Ovary (tissue), 9 donors: ENCODE results near the gene DUSP6. TPM values are rescaled to one million over a fixed set of nuclear protein-coding genes. Genes with fewer than 3 reads are reported as not detected.

ENCODE experiments used
- DNase-seq, 5 donors: peaks; one replicate each; pipeline ENCODE4 v3.0.0-alpha.2; 2019 to 2020
- H3K27ac ChIP-seq, 2 donors: fragments of 200-600 bp; one replicate each; pipeline versions ENCODE4 v1.5.1 to v1.8.0; 2019 to 2022
- H3K27me3 ChIP-seq: fragments of 200-600 bp; one replicate; pipeline ENCODE4 v1.8.0; 2022
- H3K36me3 ChIP-seq: fragments of 200-600 bp; sonication (generic); one replicate; pipeline ENCODE4 v1.5.1; 2019
- H3K4me1 ChIP-seq: one replicate; pipeline ENCODE4 v1.8.1; 2013; ENCODE audit warnings: mild to moderate bottlenecking, moderate library complexity; ENCODE audit not compliant: insufficient read depth
- H3K4me3 ChIP-seq: fragments of 200-600 bp; sonication (generic); one replicate; pipeline ENCODE4 v1.5.1; 2017
- H3K9me3 ChIP-seq, 2 donors: fragments of 200-600 bp in 1 of 2; sonication (generic) in 1 of 2; one replicate each; pipeline versions ENCODE4 v1.5.1 to v1.8.1; 2013 to 2019; ENCODE audit warnings: mild to moderate bottlenecking in 1 of 2, moderate library complexity in 1 of 2
- EP300 ChIP-seq: sonication (generic); formaldehyde crosslinking; IDR thresholded peaks from one replicate; pipeline ENCODE4 v1.6.1; 2017; ENCODE audit warnings: antibody characterized with exemption
- POLR2A ChIP-seq: fragments of 450-650 bp; IDR thresholded peaks from one replicate; pipeline ENCODE4 v1.6.1; 2017; ENCODE audit warnings: antibody characterized with exemption, mild to moderate bottlenecking, moderate library complexity
- WGBS, 3 donors: extraction: QIAGEN DNeasy Blood & Tissue Kit in 1 of 3; methylation state at CpG; one replicate each; pipeline versions ENCODE4 v1.1.5 to v1.1.7; 2013 to 2017; 5-methylcytosine and 5-hydroxymethylcytosine counted together
- intact Hi-C, 4 donors: fragments of 100-400 bp; cut with DNase I; formaldehyde crosslinking; loops; one replicate each; pipeline versions ENCODE4 v1.11.0 to v1.15.1; 2022 to 2023
- polyA plus RNA-seq, 2 donors: library from polyadenylated mRNA; stranded (reverse); fragments of 200-250 nt in 1 of 2; fragments of 350-450 nt in 1 of 2; fragmentation: Illumina TruSeq in 1 of 2; extraction: RNeasy Lipid Tissue Mini Kit (QIAGEN cat#74804) in 1 of 2; gene quantifications; one replicate each; pipeline ENCODE4 v1.2.3, GENCODE V29; 2013 to 2014
- total RNA-seq, 7 donors: library from RNA; depleted of rRNA in 2 of 7; stranded (reverse); fragments of >200 nt in 2 of 7; fragmentation: NEBNext Ultra II Directional in 3 of 7; extraction: Animal tissue kit (Norgen Biotek cat#: 25700) in 3 of 7; gene quantifications; one replicate each; pipeline versions ENCODE4 v1.1.0 to v1.2.4, GENCODE V29; 2016 to 2023
- TF ChIP-seq, protein P1 (sequence below), 3 donors: fragments of 450-650 bp in 2 of 3; fragments of 200-600 bp in 1 of 3; IDR thresholded peaks; one replicate each; pipeline versions ENCODE4 v1.5.1 to v1.8.0; 2016 to 2022; ENCODE audit warnings: antibody characterized with exemption in 3 of 3, mild to moderate bottlenecking in 1 of 3
- donor health status: DM: no; HTN: no; CAD: no; lungs with moderate emphysema.
- donor health status: DM: no; HTN: no; CAD: no.
- donor health status: Bipolar disorder and iron deficiency.
- donor health status: DM: yes; HTN: yes; CAD: no.
- donor health status: DM: no; HTN: no; CAD: no.
- donor health status: DM: yes; HTN: yes; CAD: no.

The DUSP6 gene
- total and polyA plus RNA-seq, 9 donors, result 10.8 to 35.5 (median 20.5) TPM

DNA sequence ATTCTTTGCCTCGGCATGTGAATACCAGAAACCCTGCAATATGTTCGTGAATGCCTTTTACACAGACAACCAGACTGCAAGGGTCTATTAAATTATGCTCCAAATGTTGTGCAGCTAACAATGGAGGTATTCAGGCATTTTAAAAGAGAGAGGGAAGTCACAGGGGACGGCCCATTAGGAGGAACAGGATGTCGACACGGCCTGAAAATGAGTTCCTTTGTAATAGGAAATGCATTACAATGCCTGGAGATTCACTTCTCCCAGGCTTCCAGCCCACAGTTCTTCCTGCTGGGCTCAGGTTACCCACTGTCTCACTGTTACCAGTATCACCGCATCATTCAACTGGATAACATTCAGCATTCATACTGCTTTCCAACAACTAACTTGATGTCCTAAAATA lies 2.5 kb downstream of the DUSP6 start:
- Histone ChIP-seq H3K27ac (no peak overlapping the region), H3K36me3 (no peaks in the 10 kb centered on the region), H3K9me3 (no peaks in the 10 kb centered on the region), H3K4me1 (peaks cover 3% of the 10 kb centered on the region), H3K27me3 (no peaks in the 10 kb centered on the region), H3K4me3 (no peak overlapping the region)
- TF ChIP-seq POLR2A (no peak), EP300 (no peak)
- TF ChIP-seq, protein P1, sequence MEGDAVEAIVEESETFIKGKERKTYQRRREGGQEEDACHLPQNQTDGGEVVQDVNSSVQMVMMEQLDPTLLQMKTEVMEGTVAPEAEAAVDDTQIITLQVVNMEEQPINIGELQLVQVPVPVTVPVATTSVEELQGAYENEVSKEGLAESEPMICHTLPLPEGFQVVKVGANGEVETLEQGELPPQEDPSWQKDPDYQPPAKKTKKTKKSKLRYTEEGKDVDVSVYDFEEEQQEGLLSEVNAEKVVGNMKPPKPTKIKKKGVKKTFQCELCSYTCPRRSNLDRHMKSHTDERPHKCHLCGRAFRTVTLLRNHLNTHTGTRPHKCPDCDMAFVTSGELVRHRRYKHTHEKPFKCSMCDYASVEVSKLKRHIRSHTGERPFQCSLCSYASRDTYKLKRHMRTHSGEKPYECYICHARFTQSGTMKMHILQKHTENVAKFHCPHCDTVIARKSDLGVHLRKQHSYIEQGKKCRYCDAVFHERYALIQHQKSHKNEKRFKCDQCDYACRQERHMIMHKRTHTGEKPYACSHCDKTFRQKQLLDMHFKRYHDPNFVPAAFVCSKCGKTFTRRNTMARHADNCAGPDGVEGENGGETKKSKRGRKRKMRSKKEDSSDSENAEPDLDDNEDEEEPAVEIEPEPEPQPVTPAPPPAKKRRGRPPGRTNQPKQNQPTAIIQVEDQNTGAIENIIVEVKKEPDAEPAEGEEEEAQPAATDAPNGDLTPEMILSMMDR (IDR thresholded peaks at IDR 0.05), result no peak
- DNase-seq, result no peak
- intact Hi-C loops, result loop anchor here in 2 of 4 donors (5.0 to 10.0 kb wide), 2 partner anchors 115 to 372 kb away; no protein-coding TSS in a partner anchor
- WGBS, 3 donors, result 43 to 54% (median 46%) methylated on average over 6 of the region's 6 CpGs

DNA sequence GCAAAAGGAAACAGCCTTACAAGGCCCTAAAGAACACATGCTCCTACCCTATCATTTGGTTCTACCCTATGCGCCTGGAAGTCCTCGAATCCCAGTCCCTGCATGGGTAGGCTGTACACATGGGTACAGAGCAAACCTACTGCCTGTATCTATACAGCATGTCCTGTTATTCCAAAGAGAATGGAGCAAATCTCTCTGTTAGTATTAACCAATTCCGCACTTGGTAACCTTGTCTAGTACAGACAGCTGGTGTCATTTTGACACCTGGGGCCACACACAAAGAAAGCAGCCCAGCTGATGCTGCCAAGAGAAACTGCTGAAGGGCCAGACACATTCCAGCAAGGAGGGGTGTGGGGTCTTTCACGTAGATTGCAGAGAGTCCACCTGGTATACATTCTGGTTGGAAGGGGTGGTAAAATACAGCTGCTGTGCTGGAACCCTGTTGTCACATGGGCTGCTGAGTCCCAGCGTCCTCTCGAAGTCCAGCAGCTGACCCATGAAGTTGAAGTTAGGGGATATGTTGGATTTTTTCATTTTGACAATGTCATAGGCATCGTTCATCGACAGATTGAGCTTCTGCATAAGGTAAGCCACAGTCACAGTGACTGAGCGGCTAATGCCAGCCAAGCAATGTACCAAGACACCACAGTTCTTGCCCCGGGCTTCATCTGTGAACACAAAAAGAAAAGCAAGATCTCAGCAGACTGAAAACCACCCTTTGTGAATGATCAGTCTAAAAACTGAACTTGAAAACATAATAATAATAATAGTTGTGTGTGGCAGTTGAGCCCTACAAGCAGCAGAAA lies 3.2 kb downstream of the DUSP6 start:
- no peak overlapping the region for H3K4me3 ChIP-seq
- 78 to 87% (median 86%) methylated on average over 10 of the region's 10 CpGs for WGBS, 3 donors
- intact Hi-C loops, result loop anchor here in 1 of 4 donors (10.0 kb wide), 1 partner anchor 116 kb away; no protein-coding TSS in a partner anchor
- peaks cover 3% of the 10 kb centered on the region for H3K4me1 ChIP-seq
- no peaks in the 10 kb centered on the region for H3K9me3 ChIP-seq
- no peaks in the 10 kb centered on the region for H3K36me3 ChIP-seq
- TF ChIP-seq EP300, result no peak
- no peak for DNase-seq
- no peaks in the 10 kb centered on the region for H3K27me3 ChIP-seq
- no peak overlapping the region for H3K27ac ChIP-seq

- H3K4me1 ChIP-seq, result peaks cover 3% of the 10 kb centered on the region
- H3K27me3 ChIP-seq, result no peaks in the 10 kb centered on the region
- TF ChIP-seq EP300 (no peak), POLR2A (no peak)
- TF ChIP-seq, protein P1 (IDR thresholded peaks at IDR 0.05), result no peak
- H3K36me3 ChIP-seq, result no peaks in the 10 kb centered on the region
- intact Hi-C loops, result loop anchor here in 1 of 4 donors (10.0 kb wide), 1 partner anchor 117 kb away; no protein-coding TSS in a partner anchor
- WGBS, 3 donors, result 88 to 90% (median 90%) methylated on average over 3 of the region's 3 CpGs
- H3K4me3 ChIP-seq, result no peak overlapping the region
- H3K9me3 ChIP-seq, result no peaks in the 10 kb centered on the region
- DNase-seq, result no peak
- H3K27ac ChIP-seq, result no peak overlapping the region
Observed at GRCh38 chr12:89347325-89347829, 4.9 kb downstream of the DUSP6 start.

DNA sequence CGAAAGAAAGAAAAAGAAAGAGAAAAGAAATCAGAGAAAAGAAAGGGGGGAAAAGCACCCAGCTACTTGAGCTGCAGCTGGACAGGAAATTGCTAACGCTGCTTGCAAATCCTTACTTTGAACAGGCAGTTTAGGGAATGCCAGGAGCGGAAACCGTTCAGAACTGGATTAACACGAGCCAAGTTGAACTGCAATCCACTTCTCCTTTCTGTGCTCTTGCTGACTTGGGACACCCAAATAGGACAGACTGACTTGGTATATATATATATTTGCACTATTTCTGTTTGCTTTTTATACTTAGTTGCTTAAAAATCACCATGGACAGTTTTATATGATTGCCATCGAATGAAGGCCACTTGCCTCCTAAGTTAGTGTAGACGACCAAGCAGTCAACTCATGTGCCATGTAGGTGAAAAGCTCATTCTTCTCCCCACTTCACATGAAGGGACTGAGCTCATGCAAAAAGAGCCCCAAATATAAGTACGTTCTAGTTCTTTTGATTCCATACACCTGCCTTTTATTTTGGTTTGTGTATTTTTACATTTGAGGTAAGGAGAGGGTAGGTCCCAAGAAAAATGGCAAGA lies 5.5 kb downstream of the DUSP6 start:
- Histone ChIP-seq H3K4me3 (no peak overlapping the region), H3K27ac (no peak overlapping the region), H3K27me3 (no peaks in the 10 kb centered on the region), H3K36me3 (no peaks in the 10 kb centered on the region), H3K9me3 (no peaks in the 10 kb centered on the region), H3K4me1 (peaks cover 3% of the 10 kb centered on the region)
- intact Hi-C loops, result loop anchor here in 1 of 4 donors (10.0 kb wide), 1 partner anchor 118 kb away; no protein-coding TSS in a partner anchor
- WGBS, 3 donors, result 40 to 47% (median 43%) methylated on average over 8 of the region's 8 CpGs
- TF ChIP-seq, protein P1 (IDR thresholded peaks at IDR 0.05), result no peak
- no peak for TF ChIP-seq EP300
- no peak for TF ChIP-seq POLR2A
- no peak for DNase-seq
